NK-92 (cell line): ENCODE data around the gene KIF3B.
A peak's percentile ranks its signal among the peaks of the same experiment; 100 is the strongest.
"Not testable (repeated sequence)": the region's sequence is repeated elsewhere in the genome, so short reads cannot be mapped to it uniquely, and the experiment has no call there.

Experiments used
- DNase-seq: peaks from one replicate; lab custom pipeline; 2025; ENCODE audit not compliant: unreplicated experiment; lab: John Stamatoyannopoulos, UW

Gene KIF3B

DNA sequence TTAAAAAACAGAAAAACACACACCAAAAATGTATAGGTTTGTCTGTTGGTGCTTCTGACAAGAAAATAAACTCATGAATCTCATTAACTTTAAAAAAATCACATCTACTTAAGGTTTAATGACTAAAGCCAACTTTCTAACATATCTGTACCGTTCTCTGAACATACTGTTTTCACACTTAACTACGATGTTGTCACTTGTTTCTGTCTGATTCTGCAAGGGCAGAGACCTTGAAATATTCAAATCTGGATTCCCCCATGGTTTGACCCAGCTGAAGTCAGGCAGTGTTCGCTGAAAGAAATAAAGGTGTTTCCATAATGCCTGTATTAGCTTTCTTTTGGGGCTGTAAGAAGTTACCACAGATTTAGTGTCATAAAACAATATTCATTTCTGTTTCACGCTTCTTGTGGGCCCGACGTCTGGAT, 78.0 kb downstream of the KIF3B start:
- no peak for DNase-seq

DNA sequence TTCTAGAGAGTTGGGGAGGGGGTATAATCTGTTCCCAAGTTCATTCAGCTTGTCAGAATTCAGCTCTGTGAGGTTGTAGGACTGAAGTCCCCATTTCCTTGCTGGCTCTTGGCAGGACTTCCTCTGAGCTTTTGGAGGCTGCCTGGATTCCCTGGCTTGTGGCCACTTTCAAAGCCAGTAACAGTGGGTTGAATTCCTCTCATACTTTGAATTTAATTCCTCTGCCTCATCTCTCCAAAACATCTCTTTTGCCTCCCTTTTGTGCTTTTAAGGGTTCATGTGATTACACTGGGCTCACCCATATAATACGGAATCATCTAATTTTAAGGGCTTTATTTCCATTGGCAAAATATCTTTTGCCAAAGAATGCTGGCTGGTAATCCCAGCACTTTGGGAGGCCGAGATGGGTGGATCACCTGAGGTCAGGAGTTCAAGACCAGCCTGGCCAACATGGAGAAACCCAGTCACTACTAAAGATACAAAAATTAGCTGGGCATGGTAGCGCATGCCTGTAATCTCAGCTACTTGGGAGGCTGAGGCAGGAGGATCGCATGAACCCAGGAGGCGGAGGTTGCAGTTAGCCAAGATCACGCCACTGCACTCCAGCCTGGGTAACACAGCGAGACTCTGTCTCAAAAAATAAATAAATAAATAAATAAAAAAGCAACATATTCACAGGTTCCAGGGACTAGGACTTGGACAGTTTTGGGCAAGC, 78.6 kb downstream of the KIF3B start:
- not testable (repeated sequence) for DNase-seq

DNA sequence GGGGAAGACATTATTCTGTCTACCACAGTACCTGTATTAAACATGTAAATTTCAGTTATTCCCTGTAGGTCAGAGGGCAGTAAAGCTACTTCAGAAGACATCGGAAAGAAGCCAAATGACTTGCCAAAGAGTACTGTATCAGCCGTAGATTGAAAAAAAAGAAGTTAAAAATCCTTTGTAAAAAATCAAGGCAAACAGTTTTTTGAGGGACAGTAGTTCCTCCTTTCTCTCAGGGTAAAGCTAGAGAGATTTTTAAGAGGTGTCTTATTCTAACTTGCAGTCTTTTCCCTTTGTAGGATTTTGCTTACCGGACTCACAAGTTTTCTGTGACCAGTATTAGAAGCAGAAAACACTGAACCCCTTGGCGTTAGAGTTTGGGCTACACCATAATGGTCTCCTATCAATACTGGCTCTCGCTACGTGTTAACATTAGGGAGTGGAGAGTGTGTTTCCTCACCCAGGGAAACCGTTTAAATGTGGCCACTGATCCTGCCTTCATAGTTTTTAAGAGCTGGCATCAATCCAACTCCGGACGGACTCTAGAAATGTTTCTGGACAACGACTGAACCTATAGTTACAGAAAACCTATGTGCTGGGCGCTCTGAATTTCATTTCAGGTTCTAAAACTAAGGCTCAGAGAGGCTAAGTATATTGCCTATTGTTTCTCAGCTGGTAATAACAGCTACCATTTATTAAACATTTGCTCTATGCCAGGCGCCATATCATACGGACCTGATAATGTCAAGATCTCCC, 79.3 kb downstream of the KIF3B start:
- no peak for DNase-seq

DNA sequence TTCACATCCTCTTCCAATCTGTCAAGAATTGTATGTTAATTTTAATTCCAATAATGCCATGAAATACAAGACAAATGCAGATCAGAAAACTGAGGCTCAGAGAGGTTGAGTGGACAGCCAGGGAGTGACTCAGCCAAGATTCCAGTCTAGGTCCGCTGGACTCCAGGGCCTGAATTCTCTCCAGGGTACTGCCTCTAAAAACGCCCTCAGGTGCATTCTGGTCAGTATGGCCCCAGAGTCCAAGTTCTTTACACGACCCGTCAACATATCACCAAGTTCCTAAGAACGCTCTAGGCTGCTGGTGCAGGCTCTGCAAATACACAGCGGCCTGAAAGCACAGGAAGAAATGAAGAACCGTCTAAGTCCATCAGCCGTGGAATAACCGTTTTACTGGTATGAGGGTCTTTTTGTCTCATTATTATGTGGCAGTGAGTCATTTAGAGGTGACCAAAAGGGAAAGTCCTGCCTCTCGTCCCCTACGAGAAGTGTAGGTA, 80.0 kb downstream of the KIF3B start:
- DNase-seq = no peak

DNA sequence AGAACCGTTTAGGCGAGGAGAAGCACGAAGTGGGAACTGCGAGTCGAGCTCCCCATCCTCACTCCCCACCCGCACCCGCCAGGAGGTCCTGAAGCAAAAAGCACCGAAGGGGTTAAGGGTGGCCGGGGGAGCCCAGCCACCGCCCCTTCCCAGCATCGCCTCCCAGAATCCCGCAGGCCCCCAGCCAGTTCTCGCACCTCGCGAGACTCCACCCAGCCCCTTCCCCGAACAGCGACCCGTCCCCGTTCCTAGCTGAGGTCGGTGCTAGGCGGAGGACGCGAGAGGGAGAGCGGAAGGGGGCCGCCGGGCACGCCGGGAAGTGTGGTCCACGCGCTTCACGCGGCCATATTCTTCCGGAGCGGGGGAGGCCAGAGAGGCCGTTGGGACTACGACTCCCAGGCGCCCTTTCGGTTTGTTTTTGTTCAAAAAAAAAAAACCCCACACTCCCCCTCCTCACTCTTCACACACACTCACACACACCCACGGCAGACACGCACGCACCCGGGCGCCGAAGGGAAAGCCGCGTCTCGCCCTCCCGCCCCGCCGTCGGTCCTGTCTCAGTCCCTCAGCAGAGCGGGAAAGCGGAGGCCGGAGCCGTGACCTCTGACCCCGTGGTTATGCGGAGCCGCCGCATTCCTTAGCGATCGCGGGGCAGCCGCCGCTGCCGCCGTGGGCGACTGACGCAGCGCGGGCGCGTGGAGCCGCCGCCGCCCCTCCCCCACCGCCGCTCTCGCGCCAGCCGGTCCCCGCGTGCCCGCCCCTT, 80.6 kb downstream of the KIF3B start, which contains the start of gene ASXL1:
Gene ASXL1, plus strand, starts transcription at position 463 of the 763 bp plus-strand sequence. CDS start 445 bp downstream, outside the sequence.
- DNase-seq = peak; percentile 70

DNA sequence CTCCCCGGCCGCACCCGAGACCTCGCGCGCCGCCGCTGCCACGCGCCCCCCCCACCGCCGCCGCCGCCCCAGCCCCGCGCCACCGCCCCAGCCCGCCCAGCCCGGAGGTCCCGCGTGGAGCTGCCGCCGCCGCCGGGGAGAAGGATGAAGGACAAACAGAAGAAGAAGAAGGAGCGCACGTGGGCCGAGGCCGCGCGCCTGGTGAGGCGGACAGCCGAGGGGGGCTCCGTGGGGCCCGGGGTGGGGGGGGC, 81.1 kb downstream of the KIF3B start:
- no peak for DNase-seq

DNA sequence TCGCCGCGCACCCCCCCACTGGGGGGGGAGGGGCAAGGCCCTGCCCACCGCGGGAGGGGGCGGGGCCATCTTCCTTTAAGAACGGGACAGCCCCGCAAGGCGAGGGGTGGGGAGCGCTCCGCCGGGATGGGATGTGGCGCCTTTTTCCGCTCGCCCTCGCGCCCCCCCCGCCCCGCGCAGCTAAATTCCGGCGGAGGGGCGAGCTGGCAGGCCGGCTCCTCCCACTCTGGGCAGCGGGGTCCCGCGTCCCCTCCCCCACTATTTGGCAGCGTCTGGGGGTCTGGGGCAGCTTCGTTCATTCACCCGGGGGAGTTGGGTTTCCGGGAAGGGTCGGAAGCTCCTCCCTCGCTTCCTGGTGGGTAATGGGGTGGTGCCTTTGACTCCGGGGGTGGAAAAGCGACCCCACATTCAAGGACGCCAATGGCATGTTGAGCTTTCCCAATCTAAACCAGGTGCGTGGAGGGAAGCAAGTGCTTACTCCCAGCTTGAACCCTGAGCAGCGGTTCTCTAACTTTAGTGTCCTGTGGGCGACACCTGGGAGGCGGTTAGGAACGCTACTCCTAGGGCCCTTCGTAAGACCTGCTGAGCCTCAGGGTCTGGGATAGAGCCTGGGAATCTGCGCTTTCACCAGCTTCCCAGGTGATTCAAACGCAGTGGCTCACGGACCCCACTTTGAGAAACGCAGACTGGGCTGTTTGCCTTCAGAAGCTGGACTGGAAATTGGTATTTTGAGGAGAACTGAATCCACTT, 81.6 kb downstream of the KIF3B start:
- no peak for DNase-seq

DNA sequence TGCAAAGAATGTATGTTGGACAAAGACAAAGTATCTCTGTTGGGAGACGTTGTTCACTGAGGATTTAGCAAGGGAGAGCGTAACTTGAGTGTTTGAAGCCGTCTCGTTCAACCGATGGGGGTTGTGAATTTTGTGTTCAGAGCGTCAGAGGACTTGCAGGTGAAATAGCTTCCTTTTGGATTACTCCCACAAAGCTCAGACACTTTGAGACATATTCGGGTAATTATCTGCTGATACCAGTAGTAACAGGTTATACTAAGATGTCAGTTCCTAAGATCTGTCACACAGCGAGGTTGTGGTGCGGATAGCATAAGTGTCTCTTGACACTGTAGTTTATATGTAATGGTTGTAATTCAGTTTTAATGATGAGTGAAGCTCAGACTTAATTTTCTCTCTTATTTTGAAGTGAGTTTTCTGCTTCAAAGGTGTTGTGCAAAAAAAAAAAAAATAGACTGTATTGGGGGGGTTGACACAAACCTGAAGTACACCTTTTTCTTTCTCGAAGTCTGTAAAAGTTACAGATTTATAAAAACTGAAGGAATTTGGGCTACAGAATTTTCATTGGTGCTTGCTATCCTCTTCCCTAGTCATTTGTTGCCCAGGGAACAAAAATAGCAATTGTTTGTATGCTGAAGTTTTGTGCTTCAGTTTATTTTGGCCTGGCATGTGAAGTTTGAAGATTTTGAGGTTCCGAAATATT, 82.3 kb downstream of the KIF3B start:
- no peak for DNase-seq

DNA sequence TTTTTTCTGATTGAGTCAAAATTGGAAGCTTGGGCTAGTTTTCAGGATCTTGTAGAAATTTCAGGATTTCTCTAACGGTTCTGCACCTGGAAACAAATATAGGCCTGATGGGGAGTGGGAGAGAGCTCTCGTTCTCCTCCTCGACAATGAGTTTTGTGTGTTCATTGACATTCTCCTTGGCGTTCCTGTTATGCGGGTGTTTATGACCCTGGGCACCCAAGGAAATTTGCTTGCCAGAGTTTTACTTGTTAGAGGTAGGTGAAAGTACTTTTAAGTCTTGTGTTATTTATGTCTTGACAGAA, 82.8 kb downstream of the KIF3B start:
- DNase-seq = no peak

DNA sequence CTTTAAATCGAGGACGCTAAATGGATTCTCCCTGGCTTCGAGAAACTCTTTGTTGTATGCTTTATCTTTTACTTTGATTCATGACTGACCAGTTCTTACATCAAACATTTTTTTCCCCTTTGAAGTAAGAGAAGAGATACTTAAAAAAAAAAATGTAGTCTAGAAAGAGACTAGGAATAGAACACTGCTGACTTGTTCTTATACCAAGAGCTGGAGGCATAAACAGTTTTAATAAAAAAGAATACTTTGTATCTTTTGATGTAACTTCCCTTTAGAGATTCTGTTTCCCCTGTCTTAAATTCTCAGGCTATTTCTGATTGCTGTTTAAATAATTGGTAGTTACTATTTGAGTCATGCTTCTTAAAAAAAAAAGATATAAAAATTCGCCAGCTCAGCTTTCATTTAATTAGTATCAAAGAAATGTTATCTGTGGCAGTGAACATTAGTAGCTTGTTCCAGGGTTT, 85.5 kb downstream of the KIF3B start:
- no peak for DNase-seq

DNA sequence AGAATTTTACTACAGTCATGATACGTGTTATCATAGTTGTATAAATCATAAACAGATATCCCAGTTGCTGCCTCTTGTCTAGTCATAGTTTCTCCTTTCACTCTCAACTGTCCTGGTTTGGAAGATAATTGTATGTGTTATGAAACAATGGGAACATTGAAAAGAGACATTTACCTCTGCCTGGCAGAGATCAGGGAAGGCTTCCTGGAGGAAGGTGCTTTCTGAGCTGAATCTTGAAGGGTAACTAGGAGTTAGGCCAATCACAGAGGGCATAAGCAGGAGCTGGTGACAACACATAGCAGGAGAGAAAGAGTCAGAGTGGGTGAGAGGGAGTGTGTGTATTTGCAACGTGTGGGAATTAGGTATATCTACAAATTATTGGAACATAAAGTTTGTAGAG, 86.0 kb downstream of the KIF3B start:
- DNase-seq = no peak

DNA sequence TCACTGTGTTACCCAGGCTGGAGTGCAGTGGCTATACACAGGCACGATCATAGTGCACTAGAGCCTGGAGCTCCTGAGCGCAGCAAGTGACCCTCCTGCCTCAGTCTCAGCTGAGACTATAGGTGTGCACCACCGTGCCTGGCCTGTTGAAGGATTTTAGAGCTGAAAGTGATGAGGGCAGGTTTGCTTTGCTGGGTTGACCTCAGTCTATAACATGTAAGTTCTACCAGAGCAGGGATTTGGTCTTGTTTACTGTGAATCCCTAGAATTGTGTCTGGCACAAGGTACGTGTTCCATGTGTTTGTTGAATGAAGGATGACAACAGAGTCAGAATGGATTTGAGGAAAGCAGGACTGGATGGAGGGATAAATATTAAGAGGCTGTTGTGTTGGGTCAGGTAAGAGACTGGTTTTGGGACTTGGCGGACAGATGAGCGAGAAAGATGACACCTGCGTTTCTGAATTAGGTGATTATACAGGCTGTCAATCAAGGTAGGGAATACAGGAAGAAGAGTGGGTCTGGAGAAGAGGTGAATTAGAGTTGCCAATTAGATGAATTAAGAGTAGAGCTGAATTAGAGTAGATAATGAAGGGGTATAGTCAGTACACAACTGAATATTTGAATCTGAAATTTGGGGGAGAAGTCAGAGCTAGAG, 87.2 kb downstream of the KIF3B start:
- no peak for DNase-seq

DNA sequence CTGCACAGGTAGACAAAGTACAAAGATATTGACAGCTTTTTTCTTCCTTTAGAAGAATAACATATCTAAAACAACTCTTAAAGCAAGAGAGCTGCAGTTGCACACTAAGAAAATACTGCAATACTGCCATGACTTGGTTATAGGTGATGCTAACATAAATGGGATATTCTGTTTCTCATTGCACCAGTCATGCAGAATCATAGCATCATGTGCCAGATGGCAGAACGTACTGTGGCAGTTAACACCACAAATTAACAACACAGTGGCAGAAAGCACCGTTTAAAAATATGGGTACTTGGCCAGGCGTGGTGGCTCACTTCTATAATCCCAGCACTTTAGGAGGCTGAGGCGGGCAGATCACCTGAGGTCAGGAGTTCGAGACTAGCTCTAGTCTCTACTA, 88.1 kb downstream of the KIF3B start:
- no peak for DNase-seq

DNA sequence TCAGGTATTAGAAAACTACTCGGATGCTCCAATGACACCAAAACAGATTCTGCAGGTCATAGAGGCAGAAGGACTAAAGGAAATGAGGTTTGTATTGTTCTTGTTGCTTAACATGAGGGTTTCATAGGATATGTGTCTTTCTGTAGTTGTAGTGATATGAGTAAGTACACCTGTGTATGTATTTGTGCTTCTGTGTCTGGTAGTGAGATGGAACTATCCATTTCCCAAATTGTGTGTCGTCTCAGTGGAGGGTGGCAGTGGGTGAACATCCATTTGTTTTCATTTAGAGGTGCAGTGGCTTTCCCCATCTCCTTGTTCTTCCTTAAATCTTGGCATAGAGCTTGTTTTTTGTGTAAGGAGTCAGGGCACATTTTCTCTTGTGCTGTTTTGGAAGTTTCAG, 88.9 kb downstream of the KIF3B start:
- DNase-seq = no peak

DNA sequence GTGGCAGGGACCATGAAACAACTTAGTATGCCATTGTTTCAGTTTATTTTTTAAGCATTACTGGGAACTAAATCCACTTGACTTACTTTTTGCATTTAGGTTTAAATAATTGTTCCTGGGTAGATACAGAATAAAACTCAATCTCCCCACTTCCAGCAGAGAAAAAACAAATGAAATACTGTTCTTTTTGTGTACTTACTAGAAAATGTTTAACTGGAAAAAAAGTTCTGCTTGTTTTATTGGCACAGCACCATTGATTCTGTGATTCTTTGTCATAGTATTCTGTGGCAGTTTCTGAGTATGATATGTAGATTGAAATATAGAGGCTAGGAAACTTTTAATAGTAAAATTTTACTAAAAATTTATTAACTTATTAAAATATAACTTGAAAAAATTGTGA, 90.9 kb downstream of the KIF3B start:
- DNase-seq = no peak

DNA sequence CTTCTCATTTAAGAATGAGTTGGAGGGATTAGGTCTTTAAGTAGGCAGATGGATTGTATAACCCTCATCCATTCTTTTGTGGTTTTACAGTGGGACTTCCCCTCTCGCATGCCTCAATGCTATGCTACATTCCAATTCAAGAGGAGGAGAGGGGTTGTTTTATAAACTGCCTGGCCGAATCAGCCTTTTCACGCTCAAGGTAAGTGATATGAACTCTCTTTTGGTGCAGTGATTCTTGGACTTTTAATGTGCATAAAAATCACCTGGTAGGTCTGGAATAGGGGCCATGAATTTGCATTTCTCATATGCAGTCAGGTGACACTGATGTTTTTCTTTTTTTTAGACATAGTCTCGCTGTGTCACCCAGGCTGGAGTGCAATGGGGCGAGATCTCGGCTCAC, 91.5 kb downstream of the KIF3B start:
- no peak for DNase-seq

DNA sequence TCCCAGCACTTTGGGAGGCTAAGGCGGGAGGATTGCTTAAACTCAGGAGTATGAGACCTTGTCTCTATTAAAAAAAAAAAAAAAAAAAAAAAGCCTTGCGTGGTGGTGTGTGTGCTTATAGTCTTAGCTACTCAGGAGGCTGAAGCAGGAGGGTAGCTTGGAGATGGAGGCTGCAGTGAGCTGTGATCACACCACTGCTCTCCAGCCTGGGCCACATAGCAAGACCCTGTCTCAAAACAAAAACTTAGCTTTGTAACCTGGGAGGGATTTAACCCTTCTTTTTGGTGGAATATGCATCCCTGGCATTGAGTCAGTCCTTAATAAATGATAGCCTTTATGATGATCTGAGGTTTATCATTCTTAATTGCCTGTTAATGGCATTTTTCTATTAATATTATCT, 93.4 kb downstream of the KIF3B start:
- no peak for DNase-seq

DNA sequence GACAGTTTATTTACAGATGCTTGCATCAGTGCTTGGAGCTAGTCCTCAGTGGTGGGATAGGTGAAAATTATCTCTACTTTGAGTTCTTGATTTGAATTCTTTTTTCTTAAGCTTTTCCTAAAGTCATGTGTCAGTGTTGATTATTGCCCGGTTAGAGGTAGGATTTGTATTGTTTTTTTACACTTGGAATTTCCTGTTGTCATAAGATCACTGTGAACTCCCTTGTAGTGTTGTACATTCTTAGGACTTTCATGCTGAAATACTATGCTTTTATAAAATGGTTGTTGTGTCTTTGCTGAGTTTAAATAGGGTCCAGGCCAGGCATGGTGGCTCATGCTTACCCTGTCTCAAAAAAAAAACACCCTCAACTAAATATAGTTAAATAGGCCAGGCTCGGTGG, 101.0 kb downstream of the KIF3B start:
- DNase-seq = no peak

DNA sequence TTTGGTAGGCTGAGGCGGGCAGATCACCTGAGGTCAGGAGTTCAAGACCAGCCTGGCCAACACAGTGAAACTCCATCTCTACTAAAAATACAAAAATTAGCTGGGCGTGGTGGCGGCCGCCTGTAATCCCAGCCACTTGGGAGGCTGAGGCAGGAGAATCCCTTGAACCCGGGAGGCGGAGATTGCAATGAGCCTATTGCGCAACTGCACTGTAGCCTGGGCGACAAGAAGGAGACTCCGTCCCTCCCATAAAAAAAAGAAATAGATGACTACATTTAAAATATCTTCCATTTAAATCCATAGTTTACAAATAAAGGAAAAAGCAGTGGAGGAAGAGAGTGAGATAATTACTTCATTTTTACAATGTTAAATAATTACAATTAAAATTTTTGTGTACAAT, 102.6 kb downstream of the KIF3B start:
- DNase-seq = not testable (repeated sequence)

DNA sequence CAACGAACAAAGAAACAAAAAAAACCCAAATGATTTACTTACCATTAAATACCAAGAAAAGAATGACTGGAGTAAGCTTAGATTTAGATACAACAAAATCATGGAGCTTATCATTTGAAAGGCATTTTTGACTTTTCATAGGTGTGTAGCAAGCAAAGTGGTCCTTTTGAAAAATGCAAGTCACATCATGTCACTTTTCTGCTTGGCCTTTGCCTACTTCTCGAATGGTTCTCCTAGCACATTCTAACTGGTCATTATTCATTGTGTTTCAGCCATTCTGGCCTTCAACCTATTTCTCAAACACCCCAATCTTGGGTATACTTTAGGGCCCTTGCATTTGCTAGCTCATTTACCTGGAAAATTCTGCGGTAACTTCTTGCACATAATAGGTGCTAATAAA, 103.3 kb downstream of the KIF3B start:
- no peak for DNase-seq
